ENCODE results near the gene CTNND2. TPM values are rescaled to one million over a fixed set of nuclear protein-coding genes. Genes with fewer than 3 reads are reported as not detected.

CTNND2 gene
- total RNA-seq, 1 donor from 2014 or later = 143 TPM

DNA sequence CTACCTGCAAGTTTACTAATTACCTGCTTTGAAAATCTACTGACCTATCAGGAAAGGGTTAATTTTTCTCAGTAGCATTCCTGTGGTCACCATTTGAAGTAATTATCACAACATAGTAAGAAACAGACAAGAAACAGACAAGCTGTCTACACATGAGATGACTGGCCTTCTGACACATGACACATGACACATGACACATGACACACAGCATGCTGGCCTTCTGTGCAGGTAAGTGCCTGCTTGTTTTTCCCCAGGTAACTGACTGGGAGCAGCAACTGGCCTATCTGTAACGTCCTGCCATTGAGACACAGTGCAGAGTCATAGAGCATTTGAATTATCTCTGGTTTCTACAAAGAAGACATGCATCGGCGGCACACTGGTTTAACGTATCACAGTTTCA, 222.4 kb downstream of the CTNND2 start:
- TF ChIP-seq, protein P1, sequence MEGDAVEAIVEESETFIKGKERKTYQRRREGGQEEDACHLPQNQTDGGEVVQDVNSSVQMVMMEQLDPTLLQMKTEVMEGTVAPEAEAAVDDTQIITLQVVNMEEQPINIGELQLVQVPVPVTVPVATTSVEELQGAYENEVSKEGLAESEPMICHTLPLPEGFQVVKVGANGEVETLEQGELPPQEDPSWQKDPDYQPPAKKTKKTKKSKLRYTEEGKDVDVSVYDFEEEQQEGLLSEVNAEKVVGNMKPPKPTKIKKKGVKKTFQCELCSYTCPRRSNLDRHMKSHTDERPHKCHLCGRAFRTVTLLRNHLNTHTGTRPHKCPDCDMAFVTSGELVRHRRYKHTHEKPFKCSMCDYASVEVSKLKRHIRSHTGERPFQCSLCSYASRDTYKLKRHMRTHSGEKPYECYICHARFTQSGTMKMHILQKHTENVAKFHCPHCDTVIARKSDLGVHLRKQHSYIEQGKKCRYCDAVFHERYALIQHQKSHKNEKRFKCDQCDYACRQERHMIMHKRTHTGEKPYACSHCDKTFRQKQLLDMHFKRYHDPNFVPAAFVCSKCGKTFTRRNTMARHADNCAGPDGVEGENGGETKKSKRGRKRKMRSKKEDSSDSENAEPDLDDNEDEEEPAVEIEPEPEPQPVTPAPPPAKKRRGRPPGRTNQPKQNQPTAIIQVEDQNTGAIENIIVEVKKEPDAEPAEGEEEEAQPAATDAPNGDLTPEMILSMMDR (IDR thresholded peaks at IDR 0.05; ENCODE audit: unreplicated experiment) = no peak
- no peak overlapping the region for H3K27ac Mint-ChIP-seq
- no peaks in the 10 kb centered on the region for H3K9me3 Mint-ChIP-seq (ENCODE audit: low read depth)

DNA sequence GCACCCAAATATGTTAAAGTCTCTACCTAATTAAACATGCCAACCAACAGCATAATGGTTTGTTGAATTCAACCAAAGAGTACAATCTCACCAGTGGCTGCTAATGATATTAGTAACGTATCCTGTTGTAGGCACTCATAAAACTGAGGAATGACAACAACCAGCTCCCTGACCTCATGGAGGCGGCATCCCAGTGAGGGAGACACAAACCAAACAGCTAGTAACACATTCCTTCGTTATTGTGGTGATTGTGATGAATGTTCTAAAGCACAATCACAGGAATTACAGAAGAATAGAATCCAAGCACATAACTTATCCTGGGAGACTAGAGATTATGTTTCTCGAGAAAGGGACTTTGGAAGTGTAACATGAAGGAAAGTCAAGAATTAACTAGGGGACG, 224.6 kb downstream of the CTNND2 start:
- Mint-ChIP-seq H3K27ac (no peak overlapping the region), H3K4me3 (ENCODE audit: low read depth) (no peak overlapping the region), H3K4me1 (ENCODE audit: low read depth) (peaks cover 3% of the 10 kb centered on the region), H3K36me3 (ENCODE audit: insufficient read depth) (peaks cover 4% of the 10 kb centered on the region), H3K27me3 (no peaks in the 10 kb centered on the region), H3K9me3 (ENCODE audit: low read depth) (no peaks in the 10 kb centered on the region)
- TF ChIP-seq, protein P1 (IDR thresholded peaks at IDR 0.05; ENCODE audit: unreplicated experiment) = no peak
- DNase-seq (ENCODE audit: low spot score, unreplicated experiment) = no peak

More for the DNA sequence above, 222.4 kb downstream of the CTNND2 start:
- no peak for DNase-seq (ENCODE audit: low spot score, unreplicated experiment)
- no peak overlapping the region for H3K4me3 Mint-ChIP-seq (ENCODE audit: low read depth)
- H3K27me3 Mint-ChIP-seq = no peaks in the 10 kb centered on the region
- peaks cover 5% of the 10 kb centered on the region for H3K36me3 Mint-ChIP-seq (ENCODE audit: insufficient read depth)
- H3K4me1 Mint-ChIP-seq (ENCODE audit: low read depth) = peaks cover 3% of the 10 kb centered on the region

DNA sequence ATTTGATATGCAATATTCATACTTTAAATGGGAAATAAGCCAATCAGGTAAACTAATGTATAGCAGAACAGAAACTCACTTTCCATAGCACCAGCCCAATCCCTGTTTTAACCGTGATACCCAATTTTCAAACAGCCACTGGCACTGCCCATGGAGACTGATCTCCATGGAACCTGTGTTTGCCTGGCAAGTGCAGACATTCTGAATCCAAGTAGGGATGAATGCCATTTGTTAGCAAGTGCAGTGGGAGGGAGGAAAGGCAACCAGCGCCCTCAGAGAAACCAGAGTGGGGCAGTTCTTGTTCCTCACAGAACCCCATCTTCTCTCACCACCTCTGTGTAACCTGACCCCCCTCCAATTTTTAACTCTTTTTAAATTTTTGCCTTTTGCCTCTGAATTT, 229.1 kb downstream of the CTNND2 start:
- Mint-ChIP-seq H3K4me3 (ENCODE audit: low read depth) (no peak overlapping the region), H3K4me1 (ENCODE audit: low read depth) (peaks cover 6% of the 10 kb centered on the region), H3K27me3 (no peaks in the 10 kb centered on the region), H3K36me3 (ENCODE audit: insufficient read depth) (peaks cover 20% of the 10 kb centered on the region), H3K27ac (no peak overlapping the region), H3K9me3 (ENCODE audit: low read depth) (peaks cover 13% of the 10 kb centered on the region)
- TF ChIP-seq, protein P1 (IDR thresholded peaks at IDR 0.05; ENCODE audit: unreplicated experiment) = no peak
- DNase-seq (ENCODE audit: low spot score, unreplicated experiment) = no peak

DNA sequence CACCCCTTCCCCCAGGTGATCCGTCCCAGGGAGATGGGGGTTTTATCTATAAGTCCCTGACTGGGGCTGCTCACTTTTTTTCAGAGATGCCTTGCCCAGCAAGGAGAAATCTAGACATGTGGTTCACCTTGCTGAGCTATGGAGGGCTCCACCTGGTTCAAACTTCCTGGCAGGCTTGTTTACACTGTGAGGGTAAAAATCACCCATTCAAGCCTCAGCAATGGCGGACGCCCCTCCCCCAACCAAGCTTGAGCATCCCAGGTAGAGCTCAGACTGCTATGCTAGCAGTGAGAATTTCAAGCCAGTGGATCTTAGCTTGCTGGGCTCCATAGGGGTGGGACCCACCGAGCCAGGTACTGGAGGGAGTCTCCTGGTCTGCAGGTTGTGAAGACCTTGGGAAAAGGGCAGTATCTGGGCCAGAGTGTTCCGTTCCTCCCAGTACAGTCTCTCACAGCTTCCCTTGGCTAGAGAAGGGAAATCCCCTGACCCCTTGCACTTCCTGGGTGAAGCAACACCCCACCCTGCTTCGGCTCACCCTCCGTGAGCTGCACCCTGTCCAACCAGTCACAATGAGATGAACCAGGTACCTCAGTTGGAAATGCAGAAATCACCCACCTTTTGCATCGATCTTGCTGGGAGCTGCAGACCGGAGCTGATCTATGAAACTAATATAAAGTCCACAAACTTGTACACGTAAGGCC, 231.7 kb downstream of the CTNND2 start:
- Mint-ChIP-seq H3K4me1 (ENCODE audit: low read depth) (peaks cover 3% of the 10 kb centered on the region), H3K9me3 (ENCODE audit: low read depth) (peaks cover 24% of the 10 kb centered on the region), H3K27ac (peak overlapping the region; percentile 60), H3K36me3 (ENCODE audit: insufficient read depth) (peaks cover 27% of the 10 kb centered on the region), H3K27me3 (no peaks in the 10 kb centered on the region), H3K4me3 (ENCODE audit: low read depth) (no peak overlapping the region)
- TF ChIP-seq, protein P1 (IDR thresholded peaks at IDR 0.05; ENCODE audit: unreplicated experiment) = no peak
- no peak for DNase-seq (ENCODE audit: low spot score, unreplicated experiment)

DNA sequence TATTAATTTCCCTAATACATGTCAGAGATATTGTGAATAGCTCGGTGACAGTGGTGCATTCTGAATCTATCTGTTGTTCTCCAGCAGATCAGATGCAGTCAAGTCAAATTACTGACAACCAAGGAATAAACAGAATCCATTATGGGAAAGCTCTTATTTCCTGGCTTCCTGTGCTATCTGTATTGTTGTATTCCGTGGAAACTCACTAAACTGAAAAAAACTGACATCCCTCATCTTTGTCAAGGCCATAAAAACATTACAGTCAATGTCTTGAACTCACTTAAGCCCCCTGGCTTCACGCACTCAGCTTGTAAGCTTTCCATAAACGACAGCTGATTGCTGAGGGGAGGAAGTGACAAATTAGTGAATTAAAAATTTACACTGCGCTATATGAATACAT, 245.9 kb downstream of the CTNND2 start:
- no peak for DNase-seq (ENCODE audit: low spot score, unreplicated experiment)
- H3K27ac Mint-ChIP-seq = no peak overlapping the region
- H3K4me1 Mint-ChIP-seq (ENCODE audit: low read depth) = peaks cover 3% of the 10 kb centered on the region
- TF ChIP-seq, protein P1 (IDR thresholded peaks at IDR 0.05; ENCODE audit: unreplicated experiment) = no peak
- H3K36me3 Mint-ChIP-seq (ENCODE audit: insufficient read depth) = peaks cover 10% of the 10 kb centered on the region
- H3K9me3 Mint-ChIP-seq (ENCODE audit: low read depth) = peaks cover 5% of the 10 kb centered on the region
- H3K27me3 Mint-ChIP-seq = no peaks in the 10 kb centered on the region
- no peak overlapping the region for H3K4me3 Mint-ChIP-seq (ENCODE audit: low read depth)

All from progenitor cell of endocrine pancreas (in vitro differentiated cells).